ENCODE data around the gene MAP3K7.

MAP3K7 gene

GRCh38 chr6:90586836-90587638 is at the start of gene MAP3K7:
MAP3K7 (minus strand) TSS chr6:90587072; CDS start chr6:90586883, 189 bp downstream.
- peak; percentile 91 to 95 for DNase-seq

GRCh38 chr6:90631046-90631445 is 44.2 kb upstream of the MAP3K7 start:
- no peak for DNase-seq

- no peak for DNase-seq
Measured at GRCh38 chr6:90621581-90621980, 34.7 kb upstream of the MAP3K7 start.

GRCh38 chr6:90619221-90619620 is 32.3 kb upstream of the MAP3K7 start:
- DNase-seq, result no peak

GRCh38 chr6:90612313-90612680 is 25.4 kb upstream of the MAP3K7 start:
- no peak for DNase-seq

GRCh38 chr6:90611543-90612312 is 24.9 kb upstream of the MAP3K7 start:
- no peak for DNase-seq

- DNase-seq, result peak in 1 of 2 donors; percentile 10
Measured at GRCh38 chr6:90610751-90611542, 24.1 kb upstream of the MAP3K7 start.

GRCh38 chr6:90610301-90610750 is 23.5 kb upstream of the MAP3K7 start:
- DNase-seq, result no peak

GRCh38 chr6:90605749-90606340 is 19.0 kb upstream of the MAP3K7 start:
- DNase-seq, result no peak

GRCh38 chr6:90604546-90604945 is 17.7 kb upstream of the MAP3K7 start:
- no peak for DNase-seq

- DNase-seq, result no peak
Measured at GRCh38 chr6:90599151-90599550, 12.3 kb upstream of the MAP3K7 start.

- DNase-seq, result no peak
Measured at GRCh38 chr6:90598192-90598951, 11.5 kb upstream of the MAP3K7 start.

- DNase-seq, result no peak
Measured at GRCh38 chr6:90596967-90597539, 10.2 kb upstream of the MAP3K7 start.

- no peak for DNase-seq
Measured at GRCh38 chr6:90595854-90596253, 9.0 kb upstream of the MAP3K7 start.

GRCh38 chr6:90586546-90586835 is 381 bp downstream of the MAP3K7 start:
- DNase-seq, result no peak

- DNase-seq, result no peak
Measured at GRCh38 chr6:90584636-90585255, 2.1 kb downstream of the MAP3K7 start.

GRCh38 chr6:90583836-90584481 is 2.9 kb downstream of the MAP3K7 start:
- no peak for DNase-seq

- no peak for DNase-seq
Measured at GRCh38 chr6:90583179-90583835, 3.6 kb downstream of the MAP3K7 start.

GRCh38 chr6:90581146-90581545 is 5.7 kb downstream of the MAP3K7 start:
- DNase-seq, result no peak

GRCh38 chr6:90578894-90579549 is 7.8 kb downstream of the MAP3K7 start:
- no peak for DNase-seq

Measured in CD4-positive, alpha-beta T cell treated with Interferon alpha-2 for 1 hour (primary cell).